DOHH2 (cell line): ENCODE results near the gene INSR.

Source experiments
- H3F3A ChIP-seq: fragments of 200-600 bp; sonication (generic), shearing (Covaris generic); 2 replicates; pipeline ENCODE4 v1.6.0; 2016; ENCODE audit warnings: antibody characterized with exemption, mild to moderate bottlenecking; ENCODE audit not compliant: control insufficient read depth, insufficient read depth
- H3K27ac ChIP-seq: fragments of 200-600 bp; sonication (generic); 2 replicates; pipeline ENCODE4 v1.5.1; 2014; ENCODE audit warnings: low read depth, mild to moderate bottlenecking, low read length, moderate library complexity
- H3K27me3 ChIP-seq: fragments of 200-600 bp; sonication (generic); 2 replicates; pipeline ENCODE4 v1.6.1; 2014; ENCODE audit warnings: mild to moderate bottlenecking, low read length, mixed read lengths; ENCODE audit not compliant: control insufficient read depth
- H3K36me3 ChIP-seq: fragments of 200-600 bp; sonication (generic); 2 replicates; pipeline ENCODE4 v1.6.1; 2014; ENCODE audit warnings: mild to moderate bottlenecking, low read length, moderate library complexity, mixed read lengths; ENCODE audit not compliant: control insufficient read depth
- H3K4me1 ChIP-seq: fragments of 200-600 bp; sonication (generic); 2 replicates; pipeline ENCODE4 v1.6.1; 2014; ENCODE audit warnings: mild to moderate bottlenecking, low read length, mixed read lengths; ENCODE audit not compliant: control insufficient read depth
- H3K4me2 ChIP-seq: fragments of 200-600 bp; sonication (generic); 2 replicates; pipeline ENCODE4 v1.6.0; 2014; ENCODE audit warnings: mild to moderate bottlenecking, low read length, moderate library complexity
- H3K4me3 ChIP-seq: fragments of 200-600 bp; sonication (generic); 2 replicates; pipeline ENCODE4 v1.5.1; 2014; ENCODE audit warnings: mild to moderate bottlenecking, low read length, mixed read lengths
- H3K79me2 ChIP-seq: fragments of 200-600 bp; sonication (generic); 2 replicates; pipeline ENCODE4 v1.6.1; 2014; ENCODE audit warnings: mild to moderate bottlenecking, low read length, mixed read lengths; ENCODE audit not compliant: control insufficient read depth
- H3K9me2 ChIP-seq: fragments of 200-600 bp; sonication (generic); replicated peaks from 2 replicates; pipeline ENCODE4 v1.6.1; 2014; ENCODE audit warnings: mild to moderate bottlenecking, low read length, mixed read lengths; ENCODE audit not compliant: control insufficient read depth
- H3K9me3 ChIP-seq: fragments of 200-600 bp; sonication (generic); 2 replicates; pipeline ENCODE4 v1.6.1; 2014; ENCODE audit warnings: antibody characterized with exemption, low read length, mixed read lengths; ENCODE audit not compliant: control insufficient read depth, insufficient read depth
- H4K20me1 ChIP-seq: fragments of 200-600 bp; sonication (generic); 2 replicates; pipeline ENCODE4 v1.6.0; 2014; ENCODE audit warnings: low read depth, mild to moderate bottlenecking, antibody characterized with exemption, low read length, moderate library complexity; ENCODE audit not compliant: control insufficient read depth, insufficient read depth
- CTCF ChIP-seq: fragments of 200-600 bp; sonication (generic); IDR thresholded peaks from one replicate; pipeline ENCODE4 v1.5.1; 2014; ENCODE audit warnings: antibody characterized with exemption, mild to moderate bottlenecking, low read depth, low read length; ENCODE audit not compliant: poor library complexity, severe bottlenecking
- EZH2phosphoT487 ChIP-seq: fragments of 200-600 bp; sonication (generic); IDR thresholded peaks from 2 replicates; pipeline ENCODE4 v1.6.1; 2017; ENCODE audit warnings: borderline replicate concordance, mild to moderate bottlenecking, antibody characterized with exemption, low read length, moderate library complexity, mixed read lengths

Gene INSR

GRCh38 chr19:7203332-7203731, 90.9 kb downstream of the INSR start:
- Histone ChIP-seq H3F3A (peaks cover 7% of the 10 kb centered on the region; the same call in 1 of the 2 replicates), H3K4me3 (no peak overlapping the region), H3K27me3 (no peaks in the 10 kb centered on the region), H4K20me1 (no peaks in the 10 kb centered on the region), H3K9me2 (no peaks in the 10 kb centered on the region), H3K27ac (no peak overlapping the region), H3K4me1 (peaks cover 24% of the 10 kb centered on the region), H3K79me2 (no peaks in the 10 kb centered on the region), H3K4me2 (no peak overlapping the region), H3K36me3 (no peaks in the 10 kb centered on the region), H3K9me3 (no peaks in the 10 kb centered on the region)
- TF ChIP-seq CTCF (no peak), EZH2phosphoT487 (no peak)

DNA sequence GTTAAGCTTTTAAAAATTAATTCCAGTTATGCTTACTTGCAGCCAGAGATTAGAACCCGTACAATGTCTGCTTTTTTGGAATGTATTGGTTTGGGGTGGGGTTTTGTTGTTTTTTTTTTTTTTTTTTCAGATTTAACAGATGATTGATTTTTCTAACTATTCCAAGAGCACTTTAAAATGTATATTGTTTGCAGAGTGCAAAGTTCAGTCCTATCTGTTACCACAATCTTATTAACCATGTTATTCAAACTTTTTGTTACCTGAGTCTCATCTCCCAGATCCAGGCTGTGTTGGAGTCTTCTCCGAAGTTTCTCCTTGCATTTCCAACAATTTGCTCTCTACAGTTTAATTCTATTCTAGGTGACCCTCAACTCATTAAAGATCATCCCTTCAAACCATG, 91.3 kb downstream of the INSR start:
- H4K20me1 ChIP-seq, result no peaks in the 10 kb centered on the region
- no peak overlapping the region for H3K4me3 ChIP-seq
- H3K36me3 ChIP-seq, result no peaks in the 10 kb centered on the region
- H3K4me1 ChIP-seq, result peaks cover 20% of the 10 kb centered on the region
- H3K27me3 ChIP-seq, result no peaks in the 10 kb centered on the region
- peaks cover 7% of the 10 kb centered on the region; the same call in 1 of the 2 replicates for H3F3A ChIP-seq
- no peaks in the 10 kb centered on the region for H3K79me2 ChIP-seq
- no peak for TF ChIP-seq CTCF
- no peak for TF ChIP-seq EZH2phosphoT487
- H3K9me2 ChIP-seq, result no peaks in the 10 kb centered on the region
- no peak overlapping the region for H3K27ac ChIP-seq
- no peak overlapping the region for H3K4me2 ChIP-seq
- no peaks in the 10 kb centered on the region for H3K9me3 ChIP-seq

GRCh38 chr19:7200736-7201135, 93.5 kb downstream of the INSR start:
- no peak for TF ChIP-seq CTCF
- TF ChIP-seq EZH2phosphoT487, result no peak
- no peaks in the 10 kb centered on the region for H3K9me2 ChIP-seq
- no peak overlapping the region for H3K4me3 ChIP-seq
- H3F3A ChIP-seq, result peaks cover 15% of the 10 kb centered on the region
- H3K36me3 ChIP-seq, result no peaks in the 10 kb centered on the region
- no peaks in the 10 kb centered on the region for H3K27me3 ChIP-seq
- H3K27ac ChIP-seq, result no peak overlapping the region
- no peaks in the 10 kb centered on the region for H3K9me3 ChIP-seq
- H3K4me2 ChIP-seq, result no peak overlapping the region
- no peaks in the 10 kb centered on the region for H4K20me1 ChIP-seq
- H3K4me1 ChIP-seq, result peaks cover 31% of the 10 kb centered on the region
- no peaks in the 10 kb centered on the region for H3K79me2 ChIP-seq
